ENCODE data around the gene TIAM2.
"Not testable (repeated sequence)": the region's sequence is repeated elsewhere in the genome, so short reads cannot be mapped to it uniquely, and the experiment has no call there.

TIAM2 gene

DNA sequence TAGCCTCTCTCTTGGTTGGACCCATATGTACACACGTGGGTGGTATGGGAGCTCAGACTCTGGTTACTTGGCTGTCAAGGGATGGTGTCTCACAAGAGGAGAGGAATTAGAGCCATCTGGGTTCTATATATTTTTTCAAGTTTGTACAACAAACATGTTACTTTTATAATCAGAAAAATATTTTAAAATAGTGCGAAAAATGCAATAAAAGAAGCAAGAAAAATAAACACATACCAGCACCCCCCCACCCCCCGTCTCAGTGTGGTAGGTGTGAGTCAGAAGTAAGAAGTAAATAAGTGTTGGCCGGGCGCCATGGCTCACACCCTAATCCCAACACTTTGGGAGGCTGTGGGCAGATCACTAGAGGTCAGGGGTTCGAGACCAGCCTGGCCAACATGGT lies 2.1 kb upstream of the TIAM2 start:
- no peak for DNase-seq

DNA sequence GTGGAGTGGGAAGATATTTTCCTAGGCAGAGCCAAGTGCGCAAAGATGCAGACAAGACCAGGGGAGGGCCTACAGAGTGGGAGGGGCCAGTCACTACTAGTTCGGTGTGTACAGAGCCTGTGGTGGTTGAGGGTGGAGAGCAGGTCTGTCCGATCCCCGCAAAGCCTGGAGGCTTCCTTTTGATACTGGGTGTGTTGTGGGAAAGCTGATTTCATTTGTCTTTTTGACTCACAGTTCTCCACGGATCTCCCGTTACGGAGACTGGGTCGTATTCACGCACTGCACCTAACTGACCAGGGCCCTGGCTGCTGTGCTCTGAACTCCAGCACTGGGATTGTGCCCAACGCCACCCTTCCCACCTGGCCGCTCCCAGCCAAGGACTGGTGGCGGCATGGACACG lies 1.4 kb upstream of the TIAM2 start:
- DNase-seq: no peak

DNA sequence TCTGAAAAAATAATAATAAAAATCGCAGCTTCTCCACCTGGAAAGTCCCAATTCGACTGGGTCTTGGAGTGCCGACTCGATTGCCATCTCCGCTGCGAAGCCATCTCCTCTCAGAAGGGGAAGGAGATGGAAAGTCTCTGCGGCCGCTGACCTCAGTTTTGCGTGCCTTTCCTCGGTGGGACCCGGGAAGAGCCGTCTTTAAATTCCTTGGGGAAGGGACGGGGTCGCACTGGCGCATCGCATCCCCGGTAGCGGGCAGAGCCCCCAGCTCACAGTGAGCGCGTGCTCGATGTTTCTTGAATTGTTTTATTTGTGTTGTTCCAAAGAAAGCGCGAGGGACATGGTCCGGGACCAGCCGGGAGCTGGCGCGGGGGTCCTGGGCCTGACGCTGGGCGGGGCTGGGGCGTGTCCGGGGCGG lies 270 bp upstream of the TIAM2 start:
- no peak for DNase-seq

DNA sequence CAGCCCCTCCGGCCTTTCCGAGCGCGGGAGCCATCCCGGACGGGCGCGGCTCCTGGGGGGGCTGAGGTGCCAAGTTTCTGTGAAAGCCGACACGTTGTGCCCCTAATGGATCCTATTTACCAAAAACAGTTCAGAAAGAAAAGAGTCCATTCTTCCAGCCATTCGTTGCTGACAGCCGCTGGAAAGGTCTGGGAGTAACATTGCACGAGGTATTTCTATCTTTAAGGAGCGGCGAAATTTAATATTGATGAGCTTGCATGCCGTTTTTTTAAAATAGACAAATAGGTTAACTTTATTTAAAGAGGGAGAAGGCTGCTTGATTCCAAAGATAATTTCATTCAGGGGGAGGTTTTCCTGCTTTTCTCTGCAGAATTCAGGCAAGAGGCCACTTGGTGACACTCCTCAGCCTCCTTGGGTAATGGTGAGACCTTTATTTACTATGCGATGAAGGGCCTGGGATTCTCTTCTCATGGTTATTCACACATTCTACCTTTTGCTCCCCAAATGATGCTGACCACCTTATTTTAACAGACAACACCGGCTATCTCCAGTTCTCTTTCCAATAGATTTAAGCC lies 988 bp downstream of the TIAM2 start:
- no peak for DNase-seq

DNA sequence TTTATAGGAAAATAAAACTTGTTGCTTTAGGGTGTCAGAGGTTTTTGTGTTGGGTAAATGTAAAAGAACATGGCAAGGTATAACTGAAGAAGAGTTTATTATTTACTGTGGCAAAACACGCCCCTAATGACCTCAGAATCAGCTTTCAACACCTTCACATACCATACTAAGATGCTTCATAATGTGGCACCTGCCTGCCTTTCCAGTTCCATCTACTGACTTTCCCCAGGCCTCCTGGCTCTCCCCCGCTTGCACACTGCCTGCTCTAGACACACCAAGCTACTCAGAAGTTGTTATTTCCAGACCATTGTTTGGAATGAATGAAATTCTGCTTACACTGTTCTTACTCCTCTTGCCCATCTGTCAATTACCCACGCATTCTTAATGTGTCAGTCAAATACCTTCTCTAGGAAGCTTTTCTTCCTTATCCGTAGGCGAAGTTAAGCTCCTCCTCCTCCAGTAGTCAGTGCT lies 1.8 kb downstream of the TIAM2 start:
- no peak for DNase-seq

DNA sequence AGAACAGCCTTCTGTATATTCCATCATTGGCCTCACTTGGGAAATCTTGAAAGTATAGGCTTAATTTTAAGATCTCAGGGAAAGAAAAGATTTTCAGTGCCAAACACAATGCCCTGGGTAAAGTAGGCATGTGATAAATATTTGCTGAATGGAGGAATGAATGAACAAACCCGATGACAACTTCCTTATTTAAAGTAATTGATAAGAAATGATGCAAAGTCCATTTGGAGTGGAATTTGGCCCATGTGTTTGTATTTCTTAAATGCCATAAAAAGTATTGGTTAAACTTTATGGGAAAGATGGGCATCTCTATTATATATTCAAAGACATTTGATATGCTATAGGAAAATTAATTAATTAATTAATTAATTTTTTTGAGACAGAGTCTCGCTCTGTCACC lies 3.7 kb downstream of the TIAM2 start:
- no peak for DNase-seq

DNA sequence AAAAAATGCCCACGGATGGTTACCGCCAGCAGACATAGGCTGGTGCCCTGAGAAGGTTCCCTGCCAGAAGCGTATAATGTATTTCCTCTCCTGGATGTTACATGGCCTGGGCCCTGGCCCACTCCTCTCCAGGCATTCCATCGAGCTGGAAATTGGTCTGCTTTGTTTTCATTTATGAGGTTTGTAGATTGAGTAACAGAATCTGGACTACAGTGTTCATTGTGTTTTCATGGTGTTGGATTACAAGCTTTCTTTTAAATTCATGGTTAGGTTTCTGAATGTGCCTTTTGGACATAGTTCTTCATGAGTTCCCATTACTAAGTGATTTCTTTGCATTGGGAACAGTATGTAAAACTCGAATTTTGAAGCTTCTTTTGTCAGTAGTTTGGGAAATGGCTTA lies 6.4 kb downstream of the TIAM2 start:
- no peak for DNase-seq

DNA sequence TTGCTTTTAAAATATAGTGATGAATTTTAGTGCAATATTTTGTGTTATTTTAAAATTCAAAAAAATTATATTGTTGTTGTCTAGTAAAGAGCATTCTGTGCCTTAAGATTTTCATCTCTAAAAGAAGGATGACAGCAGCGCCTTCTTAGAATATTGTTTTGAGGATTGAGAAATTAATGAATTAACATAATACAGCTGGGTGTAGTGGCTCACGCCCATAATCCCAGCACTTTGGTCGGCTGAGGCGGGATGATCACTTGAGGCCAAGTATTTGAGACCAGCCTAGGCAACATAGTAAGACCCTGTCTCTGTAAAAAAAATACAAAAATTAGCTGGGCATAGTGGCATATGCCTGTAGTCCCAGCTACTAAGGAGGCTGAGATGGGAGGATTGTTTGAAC lies 6.8 kb downstream of the TIAM2 start:
- DNase-seq: no peak

DNA sequence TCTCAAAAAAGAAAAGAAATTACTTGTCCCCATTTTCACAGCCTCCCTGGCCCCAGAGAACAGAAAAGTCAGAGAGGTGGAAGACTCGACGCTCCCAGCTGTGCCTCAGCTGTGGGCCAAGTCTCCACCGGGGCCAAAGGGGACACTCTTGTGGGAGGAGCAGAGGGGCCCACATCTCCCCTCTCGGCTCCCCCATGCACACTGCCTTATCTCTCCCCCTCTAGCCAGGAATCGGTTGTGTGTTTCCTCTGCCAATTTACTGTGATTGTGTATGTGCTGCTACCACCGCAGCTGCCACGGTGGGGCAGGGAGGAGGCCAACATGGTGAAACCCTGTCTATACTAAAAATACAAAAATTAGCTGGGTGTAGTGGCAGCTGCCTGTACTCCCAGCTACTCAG lies 8.4 kb downstream of the TIAM2 start:
- DNase-seq: no peak

DNA sequence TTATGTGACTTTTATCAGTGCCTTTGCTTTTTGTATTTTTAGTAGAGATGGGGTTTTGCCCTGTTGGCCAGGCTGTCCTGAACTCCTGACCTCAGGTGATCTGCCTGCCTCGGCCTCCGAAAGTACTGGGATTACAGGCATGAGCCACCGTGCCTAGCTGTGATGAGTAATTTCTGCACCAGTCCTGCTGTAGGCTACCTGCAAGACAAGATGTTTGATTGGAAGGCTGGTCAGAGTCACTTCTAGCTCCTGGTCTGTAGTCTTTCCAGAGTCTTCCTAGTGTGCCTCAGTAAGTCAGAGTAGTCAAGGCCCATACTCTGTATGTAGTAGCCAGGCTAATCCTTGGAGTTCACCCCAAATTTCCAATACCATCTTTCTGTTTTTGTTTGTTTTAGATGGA lies 8.9 kb downstream of the TIAM2 start:
- no peak for DNase-seq

DNA sequence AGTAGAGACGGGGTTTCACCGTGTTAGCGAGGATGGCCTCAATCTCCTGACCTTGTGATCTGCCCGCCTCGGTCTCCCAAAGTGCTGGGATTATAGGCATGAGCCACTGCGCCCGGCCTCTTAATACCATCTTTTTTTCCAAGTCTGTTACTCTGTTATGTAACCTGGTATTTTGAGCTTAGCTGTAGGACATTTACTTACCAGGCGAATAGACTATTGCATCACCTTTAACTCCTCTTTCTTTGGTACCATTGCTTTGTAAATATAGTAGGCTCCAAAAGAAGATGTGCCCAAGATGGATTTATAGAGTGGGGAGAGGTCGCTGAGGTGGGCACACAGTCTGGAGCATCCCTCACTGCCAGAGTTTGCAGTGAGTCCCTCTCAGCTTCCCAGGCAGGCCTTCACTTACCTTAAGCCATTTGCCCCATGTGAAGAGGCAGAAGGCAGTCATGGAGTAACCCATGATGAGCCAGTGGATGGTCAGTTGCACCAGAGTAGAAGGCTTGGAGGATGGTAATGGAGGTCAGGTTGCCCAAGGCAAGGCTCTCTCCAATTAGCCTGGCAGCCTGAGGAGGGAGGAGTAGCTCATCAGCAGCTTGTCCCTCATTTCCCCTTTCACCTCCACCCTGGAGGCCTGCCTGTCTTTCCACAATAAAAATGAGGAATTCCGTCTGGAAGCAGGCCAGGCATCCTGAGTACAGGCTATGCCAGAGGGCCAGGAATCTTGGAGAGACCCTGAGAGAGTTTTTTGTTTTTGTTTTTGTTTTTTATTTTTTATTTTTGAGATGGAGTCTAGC lies 9.7 kb downstream of the TIAM2 start:
- no peak for DNase-seq

DNA sequence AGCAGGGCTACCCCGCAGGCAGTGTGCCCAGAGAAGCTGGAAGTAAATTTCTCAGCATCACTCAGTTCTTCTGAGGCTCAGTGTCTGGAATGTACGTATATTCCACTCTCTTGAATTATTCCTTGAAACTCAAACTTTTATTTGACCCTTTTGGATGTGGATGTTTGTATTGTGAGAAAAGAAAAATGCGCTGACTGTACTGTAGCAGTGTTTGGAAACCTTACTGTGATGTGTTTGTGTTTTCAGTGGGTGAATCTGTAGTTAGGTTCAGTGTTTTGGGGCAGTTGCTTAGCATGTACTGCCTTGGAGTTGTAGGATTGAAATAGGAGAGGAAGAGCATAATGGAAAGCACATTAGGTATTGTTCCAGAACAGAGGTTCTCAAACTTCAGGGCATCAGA lies 13.5 kb downstream of the TIAM2 start:
- DNase-seq: no peak

DNA sequence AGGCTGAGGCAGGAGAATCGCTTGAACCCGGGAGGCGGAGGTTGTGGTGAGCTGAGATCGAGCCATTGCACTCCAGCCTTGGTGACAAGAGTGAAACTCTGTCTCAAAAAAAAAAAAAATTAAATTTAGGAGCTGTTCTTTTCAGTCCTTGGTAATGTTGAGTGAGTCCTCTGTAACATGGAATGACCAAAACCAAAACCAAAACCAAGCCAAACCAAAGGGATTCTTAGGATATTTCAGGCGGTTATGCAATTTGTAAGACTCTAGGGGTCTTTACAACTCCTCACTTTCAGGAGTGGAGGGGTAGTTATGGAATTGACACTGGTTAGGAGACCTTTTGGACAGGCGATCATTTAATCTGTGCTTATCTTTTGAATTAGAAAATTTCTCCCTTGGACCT lies 15.8 kb downstream of the TIAM2 start:
- no peak for DNase-seq

DNA sequence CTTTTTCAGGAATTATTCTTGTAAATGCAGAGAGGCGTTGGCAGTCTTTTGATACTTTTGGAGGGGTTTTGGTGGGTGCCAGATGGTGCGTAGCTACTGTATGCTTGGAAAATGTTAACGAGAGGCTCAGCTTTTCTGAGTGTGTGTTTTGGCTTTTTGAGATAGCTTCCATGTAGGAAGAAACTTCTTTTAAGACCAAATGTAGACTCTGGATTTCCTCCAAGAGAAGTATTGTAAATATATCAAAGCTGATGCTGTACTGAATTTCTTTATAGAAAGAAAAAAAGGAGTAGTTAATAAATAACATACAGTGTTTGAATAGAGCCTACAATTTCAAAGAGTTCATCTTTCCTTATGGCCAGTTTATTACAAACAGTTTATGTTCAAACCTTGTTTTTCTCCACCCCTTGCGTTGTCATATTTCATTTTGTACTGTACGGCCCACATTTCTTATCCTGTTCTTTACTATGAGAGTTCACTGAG lies 16.7 kb downstream of the TIAM2 start:
- no peak for DNase-seq

DNA sequence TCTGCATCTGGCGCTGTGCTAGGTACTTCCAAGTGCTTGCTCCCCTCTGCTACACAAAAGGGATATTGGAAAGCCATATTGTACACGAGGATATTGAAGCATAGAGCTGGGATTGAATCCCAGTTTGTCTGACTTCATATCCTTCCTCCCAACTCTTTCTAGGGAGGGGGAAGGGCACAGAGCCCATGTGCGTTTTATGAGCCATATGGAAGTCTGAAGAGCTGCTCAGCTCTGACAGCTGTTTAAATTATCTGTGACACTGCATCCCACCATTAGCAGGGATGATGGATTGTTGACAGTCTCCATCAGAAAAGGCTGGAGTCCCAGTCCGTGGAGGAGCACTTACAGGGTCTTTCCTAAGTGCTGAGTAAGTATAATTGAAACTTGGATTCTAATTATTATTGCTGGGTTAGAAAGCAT lies 18.4 kb downstream of the TIAM2 start:
- no peak for DNase-seq

DNA sequence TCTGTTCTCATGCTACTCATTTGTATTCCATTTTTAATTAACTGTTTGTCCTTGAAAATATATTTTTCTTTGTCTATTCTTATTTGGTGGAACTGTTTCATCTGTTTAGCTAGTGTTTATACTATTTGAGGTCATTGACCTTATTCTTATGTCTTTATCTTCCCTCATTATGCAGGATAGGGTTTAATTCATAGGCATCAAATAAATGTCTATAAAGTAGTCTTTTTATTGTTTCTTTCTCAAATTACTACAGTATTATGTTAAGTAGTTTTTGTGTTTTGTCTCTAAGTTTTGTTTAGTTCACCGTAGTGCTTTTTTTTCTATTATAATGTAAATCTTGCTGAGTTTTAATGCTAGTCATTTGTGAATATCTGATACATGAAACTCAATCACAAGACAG lies 19.0 kb downstream of the TIAM2 start:
- DNase-seq: no peak

DNA sequence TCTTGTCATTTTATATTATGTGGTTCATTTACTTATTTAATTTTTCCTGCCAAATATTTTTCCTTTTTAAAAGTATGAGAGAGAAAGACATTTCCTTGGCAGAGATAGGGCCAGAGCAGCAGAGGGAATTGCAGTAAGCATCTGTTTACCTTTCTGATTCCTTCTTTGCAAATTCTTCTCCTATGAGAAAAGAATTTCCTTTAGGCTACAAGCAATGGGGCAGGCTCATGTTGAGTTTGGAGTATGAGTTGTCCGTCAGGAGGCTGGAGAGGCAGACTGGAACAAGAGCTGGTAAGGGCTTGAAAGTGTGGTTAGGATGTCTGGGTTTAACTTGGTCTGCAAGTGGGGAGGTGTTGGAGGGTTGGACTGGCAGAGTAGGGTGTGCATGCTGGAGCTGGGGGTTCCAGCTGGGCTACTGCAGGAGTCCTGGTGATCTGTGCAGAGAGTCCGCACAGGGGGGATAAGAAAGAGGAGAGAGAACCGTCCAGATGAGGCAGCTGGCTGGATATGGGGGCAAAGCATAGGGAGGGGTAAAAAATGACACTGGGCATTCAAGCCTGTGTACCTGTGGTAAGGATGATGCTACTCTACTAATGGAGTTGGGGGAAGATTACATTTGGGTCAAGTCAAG lies 19.7 kb downstream of the TIAM2 start:
- DNase-seq: no peak

DNA sequence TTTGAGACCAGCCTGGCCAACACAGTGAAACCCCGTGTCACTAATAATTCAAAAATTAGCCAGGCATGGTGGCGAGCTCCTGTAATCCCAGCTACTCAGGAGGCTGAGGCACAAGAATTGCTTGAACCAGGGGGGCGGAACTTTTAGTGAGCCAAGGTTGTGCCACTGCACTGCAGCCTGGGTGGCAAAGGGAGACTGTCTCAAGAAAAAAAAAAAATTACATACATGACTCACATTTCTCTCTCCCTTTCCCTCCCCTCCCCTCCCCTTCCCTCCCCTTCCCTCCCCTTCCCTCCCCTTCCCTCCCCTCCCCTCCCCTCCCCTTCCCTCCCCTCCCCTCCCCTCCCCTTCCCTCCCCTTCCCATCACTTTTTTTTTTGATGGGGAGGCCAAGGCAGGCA lies 23.3 kb downstream of the TIAM2 start:
- not testable (repeated sequence) for DNase-seq

DNA sequence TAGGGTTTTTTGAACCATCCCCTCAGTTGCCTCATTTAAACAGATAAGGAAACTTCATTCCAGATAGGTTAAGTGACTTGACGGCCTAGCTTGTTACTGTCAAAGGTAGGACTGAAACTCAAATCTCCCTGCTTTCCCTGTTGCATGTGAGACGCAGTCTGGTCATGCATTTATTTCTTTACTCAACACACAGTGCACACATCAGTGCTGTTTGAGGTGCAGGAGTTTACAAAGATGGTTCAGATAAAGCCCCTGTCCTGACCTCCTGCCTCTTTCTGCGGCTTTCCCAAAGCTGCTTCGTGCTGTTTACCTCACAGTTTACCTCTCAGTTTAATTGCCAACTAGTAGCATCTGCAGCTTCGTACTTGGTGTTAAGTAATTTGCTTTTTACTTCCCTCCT lies 26.6 kb downstream of the TIAM2 start:
- no peak for DNase-seq

DNA sequence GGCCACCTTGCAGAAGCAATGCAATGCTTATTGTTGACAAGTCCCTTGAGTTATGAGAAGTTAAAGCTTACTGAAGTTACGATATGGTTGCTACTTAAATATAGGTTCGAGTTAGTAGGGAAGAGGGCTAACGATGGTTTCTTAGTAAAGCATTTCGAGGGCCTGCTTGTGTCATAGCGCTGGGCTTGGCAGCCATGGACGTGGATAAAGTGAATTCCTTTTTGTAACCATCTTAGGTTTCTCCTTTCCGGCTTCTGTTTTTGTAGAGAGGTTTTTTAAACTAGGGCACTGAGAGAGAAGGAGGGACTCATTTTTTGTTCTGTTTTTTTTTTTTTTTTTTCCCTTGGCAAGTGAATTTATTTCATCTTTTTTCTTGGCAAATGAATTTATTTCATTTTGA lies 27.6 kb downstream of the TIAM2 start:
- DNase-seq: no peak

DNA sequence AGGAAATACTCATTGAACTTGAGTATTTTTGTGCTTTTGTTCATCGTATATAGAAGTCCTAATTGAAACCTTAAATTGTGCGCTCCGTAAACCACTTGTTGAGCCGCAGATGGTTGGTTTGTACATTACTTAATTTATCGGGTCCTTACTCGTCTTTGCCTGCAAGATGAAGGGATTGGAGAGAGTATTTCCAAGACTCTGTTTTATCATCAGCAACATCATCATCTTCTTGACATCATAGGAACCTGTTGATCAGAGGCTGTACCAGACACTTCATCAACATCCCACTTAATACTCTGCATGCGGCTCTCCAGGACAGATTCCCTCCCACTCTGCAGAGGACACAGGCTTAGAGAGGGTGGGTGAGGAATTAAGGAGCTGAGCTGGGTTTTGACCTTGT lies 28.6 kb downstream of the TIAM2 start:
- no peak for DNase-seq

DNA sequence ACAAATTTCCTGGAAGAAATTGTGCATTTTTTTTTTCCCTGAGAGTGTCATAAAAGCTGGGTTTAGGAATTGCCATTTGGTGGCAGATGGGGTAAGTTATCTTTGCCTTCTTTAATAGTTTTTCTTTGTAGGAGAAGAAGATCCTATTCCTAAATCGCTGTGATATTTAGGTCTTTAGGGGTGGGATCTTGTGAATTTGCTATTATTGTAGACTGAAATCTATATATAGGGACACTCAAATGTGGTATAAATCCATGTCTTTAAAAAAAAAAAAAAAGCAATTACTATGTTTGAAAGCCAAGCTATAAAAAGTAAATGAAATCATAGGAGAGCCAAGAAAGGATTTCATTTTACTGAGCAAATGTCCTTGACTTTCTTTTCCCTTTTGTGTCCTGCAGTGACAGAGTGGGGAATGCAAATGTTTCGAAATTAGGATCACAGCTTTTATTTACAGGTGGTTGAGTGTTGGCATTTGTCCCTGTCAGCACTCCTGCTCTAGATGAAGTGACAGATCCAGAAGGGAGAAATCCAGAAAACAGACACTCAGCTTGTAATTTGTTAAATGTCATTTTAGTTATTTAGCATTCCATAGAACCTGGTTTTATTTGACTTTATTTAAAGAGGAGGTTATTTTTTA lies 29.4 kb downstream of the TIAM2 start:
- DNase-seq: no peak

DNA sequence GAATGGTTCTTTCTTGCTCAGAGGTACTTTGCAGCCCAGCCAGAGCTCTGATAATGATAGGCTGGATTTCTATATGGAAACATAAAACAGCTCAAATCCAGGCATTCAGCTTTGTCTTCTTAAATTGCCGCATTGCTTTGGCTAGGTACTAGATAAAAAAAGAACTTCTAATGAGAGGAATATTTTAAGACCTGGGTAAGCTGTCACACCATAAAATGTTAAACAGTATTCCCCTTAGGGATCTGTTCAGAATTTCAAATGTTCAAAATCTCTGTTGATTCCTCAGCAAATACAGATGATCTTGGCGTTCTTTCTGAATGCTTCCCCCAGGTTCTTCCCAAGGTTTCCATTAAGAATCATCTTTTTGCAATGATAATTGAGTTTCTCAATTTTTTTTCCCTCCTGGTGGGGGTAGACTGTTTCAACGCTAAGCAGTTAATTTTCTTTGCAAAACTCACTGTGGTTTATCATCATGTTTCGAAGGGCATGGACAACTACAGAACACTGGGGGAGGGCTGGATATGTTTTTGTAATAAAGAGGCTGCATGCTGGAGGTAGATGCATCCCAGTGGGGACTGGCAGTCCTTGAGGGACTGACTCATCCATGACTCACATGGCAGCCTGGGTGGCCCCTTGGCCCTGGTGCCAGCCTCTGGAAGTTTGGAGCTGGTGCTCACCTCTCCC lies 31.0 kb downstream of the TIAM2 start:
- no peak for DNase-seq
